Activated T-cell treated with anti-CD3 and anti-CD28 coated beads for 24 hours (primary cell): ENCODE measurements around the gene PSME3.

Experiments used
- DNase-seq: peaks from one replicate; pipeline ENCODE4 v3.0.0-alpha.2; 2020; ENCODE audit warnings: low read depth

Gene PSME3

GRCh38 chr17:42817866-42818265 is 15.3 kb upstream of the PSME3 start:
- DNase-seq = no peak

- no peak for DNase-seq
Measured at GRCh38 chr17:42818379-42818778, 14.8 kb upstream of the PSME3 start.

GRCh38 chr17:42819939-42820535 is 13.2 kb upstream of the PSME3 start:
- peak; percentile 52 for DNase-seq

DNA sequence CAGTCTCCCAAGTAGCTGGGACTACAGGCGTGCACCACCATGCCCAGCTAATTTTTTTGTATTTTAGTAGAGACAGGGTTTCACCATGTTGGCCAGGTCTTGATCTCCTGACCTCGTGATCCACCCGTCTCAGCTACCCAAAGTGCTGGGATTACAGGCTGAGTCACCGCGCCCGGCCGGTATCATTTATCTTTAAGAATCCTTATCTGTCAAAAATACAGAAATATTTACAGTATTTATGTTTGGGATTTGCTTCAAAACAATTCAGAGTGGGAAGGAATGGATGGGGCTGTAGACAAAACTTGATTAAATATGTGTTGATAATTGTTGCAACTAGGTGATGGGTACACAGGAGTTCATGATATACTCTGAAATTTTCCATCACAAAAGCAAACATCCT is 12.0 kb upstream of the PSME3 start:
- DNase-seq = no peak

GRCh38 chr17:42827472-42827871 is 5.7 kb upstream of the PSME3 start:
- no peak for DNase-seq

DNA sequence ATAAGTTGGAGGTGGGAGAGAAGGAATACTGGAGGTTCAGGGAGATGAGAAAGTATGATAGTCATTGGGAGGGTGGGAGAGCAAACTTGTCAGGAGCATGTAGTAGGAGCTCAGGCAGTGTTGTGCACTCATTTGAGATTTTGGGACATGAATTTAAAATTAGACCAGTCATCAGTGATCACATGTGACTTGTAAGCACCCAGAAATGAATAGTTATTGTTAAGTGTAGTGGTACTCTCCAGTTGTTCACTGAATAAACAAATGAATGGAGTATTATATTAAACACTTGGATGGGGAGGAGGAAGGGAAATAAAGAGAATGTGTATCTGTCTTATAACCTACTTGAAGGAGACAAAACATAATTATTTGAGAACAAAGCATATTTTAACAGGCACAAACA is 2.2 kb upstream of the PSME3 start:
- no peak for DNase-seq

GRCh38 chr17:42832213-42832933 is 824 bp upstream of the PSME3 start:
- DNase-seq = peak; percentile 13

- no peak for DNase-seq
Measured at GRCh38 chr17:42833767-42834422, 698 bp downstream of the PSME3 start.

GRCh38 chr17:42835732-42836131 is 2.5 kb downstream of the PSME3 start:
- DNase-seq = no peak

DNA sequence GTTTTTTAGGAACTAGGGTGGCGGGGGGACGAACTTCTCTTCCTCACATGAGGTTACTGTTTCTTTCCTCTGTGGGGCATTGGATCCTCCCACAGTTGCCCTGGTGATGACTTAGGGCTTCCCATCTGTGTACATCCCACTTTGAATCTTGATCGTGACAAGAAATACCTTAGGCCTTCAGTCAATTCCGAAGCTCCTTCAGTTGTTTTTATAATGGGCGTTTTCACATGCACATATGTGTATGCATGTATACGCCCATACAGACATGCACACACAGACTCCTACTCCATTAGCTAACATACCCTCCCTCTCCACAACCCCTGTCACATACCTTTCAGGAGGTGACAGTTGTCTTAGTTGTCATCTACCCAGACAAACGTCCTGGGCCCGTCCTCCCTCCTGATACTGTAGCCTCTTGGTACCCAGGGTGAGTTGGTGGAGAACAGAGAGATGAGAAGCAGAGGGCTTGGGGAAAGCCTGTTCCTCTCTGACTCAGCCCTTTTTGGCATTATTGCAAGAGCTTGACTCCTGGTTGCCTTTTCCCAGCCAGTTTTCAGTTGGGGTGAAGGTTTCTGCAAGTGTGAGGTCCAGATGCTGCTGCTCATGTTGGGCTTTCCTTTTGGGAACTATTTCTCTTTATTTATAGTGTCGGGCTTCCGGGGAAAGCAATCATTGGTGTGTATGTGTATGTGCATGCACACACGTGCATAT is 8.9 kb downstream of the PSME3 start:
- DNase-seq = no peak

GRCh38 chr17:42843358-42843934 is 10.2 kb downstream of the PSME3 start:
- no peak for DNase-seq

GRCh38 chr17:42844271-42844670 is 11.1 kb downstream of the PSME3 start, which contains the start of gene AOC2:
AOC2 (plus strand) TSS chr17:42844580; CDS start chr17:42844627, 47 bp downstream.
- no peak for DNase-seq

GRCh38 chr17:42844761-42845555 is 11.8 kb downstream of the PSME3 start:
- DNase-seq = no peak

- DNase-seq = no peak
Measured at GRCh38 chr17:42845556-42845917, 12.3 kb downstream of the PSME3 start.

GRCh38 chr17:42845918-42846593 is 12.9 kb downstream of the PSME3 start:
- peak; percentile 22 for DNase-seq

GRCh38 chr17:42846594-42847280 is 13.5 kb downstream of the PSME3 start:
- DNase-seq = no peak

GRCh38 chr17:42848093-42848492 is 14.9 kb downstream of the PSME3 start:
- DNase-seq = no peak

DNA sequence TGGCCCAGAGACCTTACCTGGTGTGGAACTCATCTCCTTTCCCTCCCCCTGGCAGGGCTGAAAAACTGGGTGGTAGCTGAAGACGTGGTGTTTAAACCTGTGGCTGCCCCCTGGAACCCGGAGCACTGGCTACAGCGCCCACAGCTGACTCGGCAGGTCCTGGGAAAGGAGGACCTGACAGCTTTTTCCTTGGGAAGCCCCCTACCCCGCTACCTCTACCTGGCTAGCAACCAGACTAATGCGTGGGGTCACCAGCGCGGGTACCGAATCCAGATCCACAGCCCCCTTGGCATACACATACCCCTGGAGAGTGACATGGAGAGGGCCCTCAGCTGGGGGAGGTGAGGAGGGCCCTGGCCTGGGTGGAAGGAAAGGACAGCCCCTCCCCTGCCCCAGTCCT is 15.8 kb downstream of the PSME3 start:
- no peak for DNase-seq

- DNase-seq = no peak
Measured at GRCh38 chr17:42849451-42850181, 16.4 kb downstream of the PSME3 start.

- DNase-seq = no peak
Measured at GRCh38 chr17:42850954-42851353, 17.8 kb downstream of the PSME3 start, which contains the start of gene AOC3. AOC3 (plus strand) TSS chr17:42851199; CDS start chr17:42851344, 145 bp downstream.
